ENCODE data around the gene PRDM15.

PRDM15 gene

GRCh38 chr21:41914358-41914757 lies 35.2 kb upstream of the PRDM15 start:
- DNase-seq (ENCODE audit: extremely low spot score, insufficient read length, low read depth) (no peak), FAIRE-seq (no peak)

DNA sequence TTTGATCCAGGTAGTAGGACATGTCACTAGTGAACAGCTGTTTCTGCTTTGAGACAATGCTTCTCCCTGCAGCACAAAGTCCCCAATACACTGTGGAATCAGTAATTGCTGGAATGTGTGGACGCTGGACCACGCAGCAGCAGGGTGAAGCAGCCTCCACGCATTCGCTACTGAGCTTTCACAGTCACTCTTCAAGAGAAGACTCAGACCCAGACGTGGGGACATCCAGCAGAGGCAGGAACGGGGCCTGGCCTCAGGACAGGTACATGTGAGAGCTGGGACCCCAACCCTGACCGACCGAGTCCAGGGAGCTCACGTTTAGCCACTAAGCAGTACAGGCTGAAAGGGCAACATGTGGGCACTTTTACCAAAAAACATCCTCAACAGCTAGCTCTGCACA lies 34.1 kb upstream of the PRDM15 start:
- FAIRE-seq, result no peak
- DNase-seq (ENCODE audit: extremely low spot score, insufficient read length, low read depth), result no peak

- DNase-seq (ENCODE audit: extremely low spot score, insufficient read length, low read depth) (no peak), FAIRE-seq (no peak)
Measured at GRCh38 chr21:41908829-41909228, 29.7 kb upstream of the PRDM15 start.

DNA sequence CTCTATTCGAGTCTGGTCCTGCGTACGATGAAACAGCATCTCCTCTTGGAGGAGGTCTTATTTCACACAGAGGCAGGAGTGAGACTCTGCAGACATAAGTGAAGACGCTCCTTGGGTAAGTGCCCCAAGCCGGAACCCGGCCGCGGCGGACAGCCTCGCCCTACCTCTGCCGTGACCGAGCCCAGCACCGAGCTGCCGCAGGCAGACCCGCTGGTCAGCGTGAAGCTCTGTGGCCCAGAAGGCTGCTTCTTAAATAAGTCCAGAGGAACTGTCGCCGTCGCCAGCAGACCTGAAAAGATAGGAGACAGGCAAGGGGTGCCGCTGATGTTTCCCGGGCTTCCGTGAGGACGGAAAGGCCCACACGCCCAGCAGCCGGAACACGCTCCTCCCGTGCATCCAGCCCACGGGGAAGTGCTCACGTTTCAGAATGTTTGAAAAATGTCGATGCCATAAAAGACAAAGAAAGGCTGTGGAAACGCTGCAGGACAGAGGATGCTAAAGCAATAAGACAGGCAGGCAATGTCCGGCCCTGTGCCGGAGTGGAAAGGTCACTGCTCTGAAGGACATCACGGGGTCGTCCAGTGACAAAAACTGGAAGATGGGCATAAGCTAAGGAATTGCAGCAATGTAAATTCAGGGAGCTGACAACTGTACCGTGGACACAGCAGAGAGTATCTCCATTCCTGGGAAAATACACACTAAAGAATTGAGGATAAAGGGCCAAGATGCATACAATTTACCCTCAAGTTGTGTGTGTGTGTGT lies 28.5 kb upstream of the PRDM15 start:
- no peak for FAIRE-seq

DNA sequence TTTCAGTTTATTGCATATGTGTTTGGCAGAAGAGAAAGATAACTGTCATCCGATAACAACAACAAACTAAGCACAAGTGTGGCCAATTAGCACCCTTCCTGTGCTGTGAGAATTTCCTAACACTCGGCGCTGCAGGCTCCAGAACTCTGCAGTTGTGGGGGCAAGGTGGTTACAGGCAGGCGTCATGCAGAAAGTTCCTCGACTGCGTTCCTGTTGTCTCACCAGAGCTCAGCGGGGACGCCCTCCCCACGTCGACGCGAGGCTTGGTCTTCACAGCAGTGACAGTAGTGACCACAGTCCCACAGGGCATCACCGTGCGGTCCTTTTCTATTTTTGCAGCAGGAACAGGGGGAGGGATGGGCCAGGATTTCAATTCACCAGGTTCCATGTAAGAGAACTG lies 27.6 kb upstream of the PRDM15 start:
- FAIRE-seq (no peak), DNase-seq (ENCODE audit: extremely low spot score, insufficient read length, low read depth) (no peak)

More for the DNA sequence above, 28.5 kb upstream of the PRDM15 start:
- no peak for DNase-seq (ENCODE audit: extremely low spot score, insufficient read length, low read depth)

DNA sequence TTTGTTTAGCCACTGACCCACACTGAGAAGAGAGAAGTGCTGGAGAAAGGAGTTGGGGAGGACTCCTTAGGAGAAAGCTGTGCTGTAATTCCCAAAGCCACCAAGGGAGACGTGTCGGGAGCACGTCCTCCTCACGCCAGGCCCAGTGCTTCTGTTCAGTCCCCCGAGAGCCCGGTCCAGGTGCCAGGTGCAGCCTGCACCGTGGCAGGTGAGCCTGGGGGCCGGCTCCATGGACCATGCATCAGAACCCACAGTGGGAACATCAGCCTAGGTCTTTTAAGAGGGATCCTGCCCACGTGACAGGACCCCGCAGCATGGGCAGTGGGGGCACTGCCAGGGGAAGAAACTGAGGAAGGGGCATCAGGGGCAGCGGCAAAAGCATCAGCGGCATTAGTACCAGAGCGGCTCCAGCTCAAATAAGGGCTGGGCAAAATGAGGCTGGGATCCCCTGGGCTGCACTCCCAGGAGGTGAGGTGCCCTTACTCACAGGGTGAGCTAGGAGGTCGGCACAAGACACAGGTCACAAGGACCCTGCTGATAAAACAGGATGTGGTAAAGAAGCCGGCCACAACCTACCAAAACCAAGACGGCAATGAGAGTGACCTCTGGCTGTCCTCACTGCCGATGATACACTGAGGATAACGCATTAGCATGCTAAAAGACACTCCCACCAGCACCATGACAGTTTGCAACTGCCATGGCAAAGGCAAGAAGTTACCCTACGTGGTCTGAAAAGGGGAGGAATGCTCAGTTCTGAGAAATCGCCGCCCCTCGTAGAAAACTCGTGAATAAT lies 24.6 kb upstream of the PRDM15 start:
- FAIRE-seq, result no peak
- DNase-seq (ENCODE audit: extremely low spot score, insufficient read length, low read depth), result no peak

DNA sequence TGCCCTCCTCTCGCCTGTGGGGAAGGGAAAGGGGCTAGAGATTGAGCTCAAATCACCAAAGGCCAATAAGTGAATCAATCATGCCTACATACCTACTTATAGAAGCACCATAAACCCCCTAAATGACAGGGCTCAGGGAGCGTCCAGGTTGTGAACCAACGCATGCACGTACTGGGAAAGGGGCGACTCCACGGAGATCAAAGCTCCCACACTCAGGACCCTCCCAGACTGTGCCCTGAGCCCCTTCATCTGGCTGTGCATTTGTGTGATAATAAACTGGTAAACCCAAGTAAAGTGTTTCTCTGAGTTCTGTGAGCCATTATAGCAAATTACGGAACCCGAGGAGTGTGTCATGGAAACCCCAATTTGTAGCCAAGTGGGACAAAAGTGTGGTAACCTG lies 23.8 kb upstream of the PRDM15 start:
- DNase-seq (ENCODE audit: extremely low spot score, insufficient read length, low read depth) (no peak), FAIRE-seq (no peak)

DNA sequence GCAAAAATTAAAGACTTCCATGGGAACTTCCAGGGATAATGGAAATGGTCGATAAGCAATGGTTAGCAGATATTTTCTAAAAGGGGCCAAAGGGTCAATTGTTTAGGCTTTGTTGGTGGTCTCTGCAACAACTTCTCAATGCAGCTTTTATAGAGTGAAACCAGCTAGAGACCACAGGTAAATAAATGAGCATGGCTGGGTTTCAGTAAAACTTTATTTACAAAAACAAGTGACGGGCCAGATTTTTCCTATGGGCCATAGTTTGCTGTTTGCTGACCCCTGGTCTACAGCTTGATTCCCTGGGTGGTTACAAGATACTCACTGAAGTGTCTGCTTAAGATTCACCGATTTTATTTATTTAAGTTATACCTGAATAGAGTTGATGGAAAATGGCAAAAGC lies 22.6 kb upstream of the PRDM15 start:
- no peak for DNase-seq (ENCODE audit: extremely low spot score, insufficient read length, low read depth)
- no peak for FAIRE-seq

GRCh38 chr21:41901099-41901498 lies 22.0 kb upstream of the PRDM15 start:
- DNase-seq (ENCODE audit: extremely low spot score, insufficient read length, low read depth), result no peak
- FAIRE-seq, result no peak

DNA sequence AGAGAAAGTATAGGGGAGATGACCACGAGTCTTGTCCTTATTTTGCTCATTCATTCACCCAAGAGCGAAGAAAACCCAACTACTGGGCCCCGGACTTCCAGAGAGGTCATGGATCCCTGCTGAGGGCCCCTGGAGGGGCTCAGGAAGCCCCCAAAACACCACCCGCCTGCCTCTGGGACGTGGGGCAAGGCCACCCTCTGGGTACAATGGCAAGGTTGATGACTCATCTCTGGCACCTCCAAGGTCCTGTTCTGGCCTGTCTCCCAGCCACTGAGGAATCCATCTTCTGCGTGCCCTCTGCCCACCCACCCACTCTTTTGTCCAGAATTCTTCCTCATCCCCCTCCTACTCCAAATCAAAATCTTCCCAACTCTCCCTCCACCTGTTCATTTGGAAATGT lies 21.3 kb upstream of the PRDM15 start:
- no peak for DNase-seq (ENCODE audit: extremely low spot score, insufficient read length, low read depth)
- no peak for FAIRE-seq

DNA sequence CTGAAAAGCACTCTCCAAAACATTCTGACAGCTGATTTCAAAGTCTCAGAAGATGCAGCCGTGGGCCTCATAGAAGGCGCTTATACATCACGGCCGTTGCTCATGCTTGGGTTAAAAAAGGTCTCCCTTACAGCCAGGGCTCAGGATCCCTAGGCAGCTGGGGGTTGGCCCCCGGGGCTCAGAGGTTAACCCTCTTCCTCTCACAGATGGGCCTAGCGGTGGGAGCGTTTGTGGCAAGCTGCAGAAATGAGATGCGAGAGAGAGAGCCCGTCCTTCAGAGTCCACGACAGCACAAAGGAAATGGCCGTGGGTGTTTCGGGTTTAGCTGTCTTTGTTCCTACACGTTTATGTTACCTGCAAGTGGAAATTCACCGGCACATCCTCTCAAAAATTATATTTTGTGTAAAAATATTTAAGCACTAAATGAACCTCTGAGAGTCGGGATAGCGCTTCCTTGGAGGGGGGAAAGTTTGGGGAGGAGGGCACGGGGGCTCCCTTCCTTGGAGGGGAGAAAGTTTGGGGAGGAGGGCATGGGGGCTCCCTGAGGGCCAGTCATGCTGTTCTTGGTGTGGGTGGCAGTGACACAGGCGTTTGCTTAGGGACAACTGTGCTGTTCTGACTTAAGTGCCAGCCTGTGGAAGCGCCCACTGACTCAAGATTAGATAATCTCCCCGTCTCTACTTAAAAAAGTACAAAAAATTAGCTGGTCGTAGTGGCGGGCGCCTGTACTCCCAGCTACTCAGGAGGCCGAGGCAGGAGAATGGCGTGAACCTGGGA lies 20.5 kb upstream of the PRDM15 start:
- FAIRE-seq (no peak), DNase-seq (ENCODE audit: extremely low spot score, insufficient read length, low read depth) (no peak)

DNA sequence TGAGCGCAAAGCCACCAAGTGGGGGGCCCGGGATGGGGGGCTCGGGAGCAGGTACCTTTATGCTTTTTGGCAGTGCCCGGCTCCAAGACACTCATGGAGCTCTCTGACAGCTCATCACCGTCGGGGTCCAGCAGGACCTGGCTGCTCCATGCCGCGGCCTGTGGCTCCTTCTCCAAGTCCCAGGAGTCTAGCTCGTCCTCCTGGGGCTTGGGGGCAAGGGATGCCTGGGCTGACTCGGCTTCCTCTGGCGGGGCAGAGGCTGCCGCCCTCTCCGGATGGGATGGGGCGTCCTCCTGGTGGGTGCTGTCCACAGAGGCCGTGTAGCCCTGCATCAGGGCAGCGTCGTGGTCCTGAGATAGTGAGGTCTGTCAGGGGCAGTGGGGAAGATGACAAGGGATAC lies 19.9 kb upstream of the PRDM15 start:
- FAIRE-seq (no peak), DNase-seq (ENCODE audit: extremely low spot score, insufficient read length, low read depth) (no peak)

GRCh38 chr21:41897700-41898099 lies 18.6 kb upstream of the PRDM15 start:
- FAIRE-seq, result no peak
- DNase-seq (ENCODE audit: extremely low spot score, insufficient read length, low read depth), result no peak

DNA sequence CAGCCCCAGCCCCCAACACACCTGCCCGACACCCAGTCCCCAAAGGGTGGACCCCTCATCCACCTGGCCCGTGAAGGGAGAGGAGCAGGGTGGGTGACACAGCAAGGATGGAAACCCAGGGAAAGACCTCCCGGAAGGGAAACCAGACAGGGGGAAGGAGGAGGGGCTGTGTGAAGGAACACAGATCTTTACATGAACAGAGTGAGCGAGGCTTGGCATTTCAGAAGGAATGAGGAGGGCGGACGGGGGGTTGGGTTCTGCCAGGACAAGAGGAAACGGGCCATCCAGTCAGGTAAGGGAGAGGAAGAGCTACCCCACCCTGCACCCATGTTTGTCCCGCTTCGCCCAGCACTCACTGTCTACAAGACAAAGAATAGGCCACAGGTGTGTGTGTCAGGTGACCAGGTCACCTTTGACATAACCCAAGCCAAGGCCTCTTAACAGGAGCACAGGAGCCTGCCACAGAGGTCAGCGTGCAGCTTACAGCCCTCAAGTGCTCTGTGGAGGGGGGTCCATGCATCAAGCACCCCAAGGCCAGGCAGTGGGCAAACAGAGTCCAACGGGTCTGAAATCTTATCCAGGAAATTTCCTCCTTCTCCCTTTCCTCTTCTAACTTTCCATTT lies 18.0 kb upstream of the PRDM15 start:
- no peak for DNase-seq (ENCODE audit: extremely low spot score, insufficient read length, low read depth)

DNA sequence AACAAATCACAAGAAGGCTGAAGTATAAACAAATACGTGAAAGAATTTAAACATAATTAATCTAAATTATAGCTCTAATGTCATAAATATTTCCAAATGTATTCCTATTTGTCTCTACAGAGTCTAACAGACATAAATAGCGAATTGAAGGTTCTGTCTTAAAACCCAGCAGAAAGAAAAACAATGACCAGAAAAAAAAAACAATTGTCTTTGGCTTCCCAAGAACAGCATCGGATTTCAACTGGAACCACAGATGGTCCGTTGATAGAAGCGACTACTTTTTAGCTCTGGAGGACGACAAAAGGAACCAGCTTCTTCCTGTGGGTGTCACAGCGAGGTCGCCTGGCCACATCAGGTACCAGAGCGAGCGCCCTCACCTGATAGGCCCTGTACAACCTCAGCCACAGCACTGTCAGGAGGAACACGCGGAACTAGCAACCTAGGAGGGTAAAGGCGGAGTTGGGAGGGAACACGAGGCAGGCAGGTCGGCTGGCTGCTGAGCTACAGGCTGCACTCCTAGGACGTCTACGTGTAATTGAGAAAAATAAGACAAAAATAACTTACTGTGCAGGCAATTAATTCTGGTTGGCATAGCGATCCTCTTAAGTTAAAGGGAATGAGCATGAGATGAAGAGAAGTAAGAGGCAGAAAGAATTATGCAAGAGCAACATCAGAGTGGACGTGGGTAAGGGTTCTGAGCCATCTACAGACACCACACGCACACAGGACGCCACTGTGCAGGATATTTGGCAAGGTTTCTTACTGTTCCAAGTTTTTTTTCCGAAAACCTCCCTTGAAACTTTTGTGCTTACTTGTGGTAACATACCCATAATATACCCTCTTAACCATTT lies 16.7 kb upstream of the PRDM15 start:
- FAIRE-seq (no peak), DNase-seq (ENCODE audit: extremely low spot score, insufficient read length, low read depth) (no peak)

More for the DNA sequence above, 18.0 kb upstream of the PRDM15 start:
- FAIRE-seq, result no peak

- no peak for DNase-seq (ENCODE audit: extremely low spot score, insufficient read length, low read depth)
- FAIRE-seq, result no peak
Measured at GRCh38 chr21:41894922-41895557, 15.9 kb upstream of the PRDM15 start.

GRCh38 chr21:41894511-41894910 lies 15.4 kb upstream of the PRDM15 start:
- FAIRE-seq, result no peak
- DNase-seq (ENCODE audit: extremely low spot score, insufficient read length, low read depth), result no peak

DNA sequence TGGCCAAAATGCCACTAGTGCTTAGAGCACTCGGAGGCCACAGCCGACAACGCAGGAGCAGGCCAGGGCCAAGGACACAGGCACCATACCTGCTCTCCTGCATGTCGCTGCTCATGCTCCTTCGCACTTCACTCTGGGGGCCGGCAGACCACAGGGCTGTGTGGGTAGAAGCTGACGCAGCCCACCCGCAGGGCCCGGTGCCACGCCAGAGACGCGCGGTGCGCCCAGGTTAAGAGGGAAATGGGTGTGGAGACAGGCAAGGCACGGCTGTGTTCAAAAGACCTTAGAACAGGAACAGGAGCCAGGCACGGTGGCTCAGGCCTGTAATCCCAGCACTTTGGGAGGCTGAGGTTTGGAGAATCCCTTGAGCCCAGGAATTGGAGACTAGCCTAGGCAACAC lies 13.6 kb upstream of the PRDM15 start:
- FAIRE-seq (no peak), DNase-seq (ENCODE audit: extremely low spot score, insufficient read length, low read depth) (no peak)

- FAIRE-seq, result no peak
- DNase-seq (ENCODE audit: extremely low spot score, insufficient read length, low read depth), result no peak
Measured at GRCh38 chr21:41891132-41891531, 12.0 kb upstream of the PRDM15 start.
